CD14-positive monocyte (primary cell): Measurements from ENCODE around the gene MINPP1. TPM values are rescaled to one million over a fixed set of nuclear protein-coding genes. Genes with fewer than 3 reads are reported as not detected.
"Not testable (repeated sequence)": the region's sequence is repeated elsewhere in the genome, so short reads cannot be mapped to it uniquely, and the experiment has no call there.

ENCODE experiments used
- DNase-seq, 3 donors: peaks; one replicate each; pipeline ENCODE4 v3.0.0-alpha.2; 2011 to 2022
- H2AFZ ChIP-seq: 2 replicates; pipeline ENCODE4 v1.6.0; 2012; ENCODE audit warnings: mild to moderate bottlenecking, low read depth, low read length, inconsistent platforms; ENCODE audit not compliant: insufficient read depth, poor library complexity, severe bottlenecking
- H3K27ac ChIP-seq, 2 donors: 1 replicate in 1 of 2; 2 replicates in 1 of 2; pipeline ENCODE4 v1.5.1; 2012 to 2013; ENCODE audit warnings: low read length in 2 of 2, control low read depth in 1 of 2, inconsistent platforms in 1 of 2, low read depth in 1 of 2, mild to moderate bottlenecking in 1 of 2
- H3K27me3 ChIP-seq, 2 donors: one replicate each; pipeline versions ENCODE4 v1.6.0 to v1.6.1; 2011 to 2013; ENCODE audit warnings: low read length in 2 of 2; ENCODE audit not compliant: control insufficient read depth in 2 of 2, insufficient read depth in 2 of 2
- H3K36me3 ChIP-seq, 2 donors: replicated peaks in 1 of 2; 1 replicate in 1 of 2; 2 replicates in 1 of 2; pipeline versions ENCODE4 v1.5.1 to v1.6.1; 2012 to 2013; ENCODE audit warnings: low read length in 2 of 2, control low read depth in 1 of 2, inconsistent platforms in 1 of 2, mild to moderate bottlenecking in 1 of 2; ENCODE audit not compliant: insufficient read depth in 2 of 2, control insufficient read depth in 1 of 2
- H3K4me1 ChIP-seq, 2 donors: 1 replicate in 1 of 2; 2 replicates in 1 of 2; pipeline versions ENCODE4 v1.5.1 to v1.6.1; 2012 to 2013; ENCODE audit warnings: low read length in 2 of 2, control low read depth in 1 of 2, inconsistent platforms in 1 of 2, mild to moderate bottlenecking in 1 of 2, moderate library complexity in 1 of 2; ENCODE audit not compliant: insufficient read depth in 2 of 2, control insufficient read depth in 1 of 2
- H3K4me2 ChIP-seq: replicated peaks from 2 replicates; pipeline ENCODE3; 2012; ENCODE audit warnings: low read length, moderate library complexity, mild to moderate bottlenecking; ENCODE audit not compliant: poor library complexity, severe bottlenecking; ENCODE audit errors: extremely low read depth
- H3K4me3 ChIP-seq, 3 experiments: fragments of 200-600 bp in 1 of 3; sonication (generic) in 1 of 3; replicated peaks in 1 of 3; 1 replicate in 2 of 3; 2 replicates in 1 of 3; pipeline ENCODE4 v1.5.1; 2011 to 2013; ENCODE audit warnings: low read length in 3 of 3, mild to moderate bottlenecking in 3 of 3, control low read depth in 2 of 3, low read depth in 2 of 3, inconsistent platforms in 1 of 3, moderate library complexity in 1 of 3
- H3K79me2 ChIP-seq: 2 replicates; pipeline ENCODE4 v1.6.0; 2012; ENCODE audit warnings: mild to moderate bottlenecking, control low read depth, inconsistent platforms, low read length, moderate library complexity; ENCODE audit not compliant: insufficient read depth
- H3K9ac ChIP-seq: 2 replicates; pipeline ENCODE4 v1.6.0; 2017; ENCODE audit warnings: low read length, mild to moderate bottlenecking; ENCODE audit not compliant: insufficient read depth, poor library complexity, severe bottlenecking
- H3K9me3 ChIP-seq, 2 donors: replicated peaks in 1 of 2; 1 replicate in 1 of 2; 2 replicates in 1 of 2; pipeline versions ENCODE4 v1.5.1 to v1.6.1; 2012 to 2013; ENCODE audit warnings: low read length in 2 of 2, control low read depth in 1 of 2; ENCODE audit not compliant: control insufficient read depth in 1 of 2, insufficient read depth in 1 of 2
- H4K20me1 ChIP-seq: 2 replicates; pipeline ENCODE4 v1.6.0; 2012; ENCODE audit warnings: mild to moderate bottlenecking, low read length, control low read depth, moderate library complexity; ENCODE audit not compliant: insufficient read depth
- H3K27ac Mint-ChIP-seq, 7 donors: one replicate each; pipeline ENCODE4 v1.8.0; 2020; ENCODE audit warnings: mild to moderate bottlenecking in 7 of 7, mixed read lengths in 7 of 7, moderate library complexity in 6 of 7, inconsistent platforms in 2 of 7
- H3K27me3 Mint-ChIP-seq, 3 donors: one replicate each; pipeline ENCODE4 v1.8.0; 2021 to 2022; ENCODE audit warnings: low read depth in 3 of 3, mild to moderate bottlenecking in 3 of 3, mixed read lengths in 3 of 3, moderate library complexity in 3 of 3, inconsistent platforms in 1 of 3
- H3K36me3 Mint-ChIP-seq, 2 donors: one replicate each; pipeline ENCODE4 v1.8.0; 2020; ENCODE audit warnings: mixed read lengths in 2 of 2, inconsistent platforms in 1 of 2, mild to moderate bottlenecking in 1 of 2
- H3K4me1 Mint-ChIP-seq: one replicate; pipeline ENCODE4 v1.8.0; 2020; ENCODE audit warnings: mild to moderate bottlenecking, mixed read lengths
- H3K4me3 Mint-ChIP-seq, 2 donors: one replicate each; pipeline ENCODE4 v1.8.0; 2020; ENCODE audit warnings: mild to moderate bottlenecking in 2 of 2, mixed read lengths in 2 of 2, moderate library complexity in 1 of 2
- H3K9me3 Mint-ChIP-seq, 7 donors: one replicate each; pipeline ENCODE4 v1.8.0; 2020 to 2022; ENCODE audit warnings: mixed read lengths in 7 of 7, mild to moderate bottlenecking in 6 of 7, moderate library complexity in 6 of 7, inconsistent platforms in 2 of 7
- CTCF ChIP-seq: fragments of 200-600 bp; IDR thresholded peaks from one replicate; pipeline ENCODE4 v1.8.0; 2022; ENCODE audit warnings: antibody characterized with exemption, mild to moderate bottlenecking
- WGBS: methylation state at CpG from one replicate; pipeline ENCODE4 v1.1.5; 2013; ENCODE audit warnings: missing lambda C conversion rate; ENCODE audit not compliant: insufficient coverage; 5-methylcytosine and 5-hydroxymethylcytosine counted together
- intact Hi-C, 2 donors: fragments of 100-400 bp; cut with micrococcal nuclease; formaldehyde crosslinking; loops; one replicate each; pipeline versions ENCODE4 v1.15.0 to v1.15.1; 2023
- polyA minus RNA-seq: library from RNA; depleted of rRNA, polyadenylated mRNA; stranded (reverse); fragments of >200 nt; gene quantifications from 2 replicates; pipeline ENCODE4 v1.2.3, GENCODE V29; 2012
- polyA plus RNA-seq, 3 donors: library from polyadenylated mRNA; depleted of rRNA in 1 of 3; unstranded in 2 of 3; stranded (reverse) in 1 of 3; fragments of 300-500 nt in 2 of 3; fragments of >200 nt in 1 of 3; fragmentation: Illumina TruSeq in 2 of 3; gene quantifications; 1 replicate in 2 of 3; 2 replicates in 1 of 3; pipeline ENCODE4 v1.2.3, GENCODE V29; 2012 to 2021
- total RNA-seq, 12 experiments: library from RNA in 1 of 12; stranded (reverse) in 1 of 12; fragments of 120-200 nt in 1 of 12; gene quantifications; one replicate each; pipeline ENCODE4 v1.2.4 and lab custom pipeline; 2013 to 2026; ENCODE audit warnings: mixed read lengths in 6 of 12, inconsistent platforms in 1 of 12

MINPP1 gene
- total RNA-seq (2013): 7.6 TPM
- polyA plus RNA-seq (1 to 10 TPM; 1.7 to 9.7 (median 9.0) TPM), polyA minus RNA-seq (4.2 and 6.7 TPM in 2 replicates), total RNA-seq (lab: John Stamatoyannopoulos, UW) (1.0 to 9.8 (median 3.7) reads per million in 11 experiments)

- peak within 1 kb of the TSS; percentile 99 for H2AFZ ChIP-seq
- H3K4me1 ChIP-seq: peaks cover 12 to 26% of the 10 kb centered on the region in 2 donors
- intact Hi-C loops: no loop called here
- H3K9me3 Mint-ChIP-seq: peaks cover 0 to 2% (median 0%) of the 10 kb centered on the region in 7 donors
- H3K4me3 ChIP-seq: peak within 1 kb of the TSS; percentile 72 to 93 (median 73)
- DNase-seq: peak; percentile 37 to 48 (median 48)
- no peak for TF ChIP-seq CTCF
- H4K20me1 ChIP-seq: peaks cover 3% of the 10 kb centered on the region
- peaks cover 8 to 9% of the 10 kb centered on the region in 2 donors for H3K36me3 Mint-ChIP-seq
- H3K27ac ChIP-seq: peak within 1 kb of the TSS in 1 of 2 donors; percentile 21
- WGBS: under 1% methylated on average over 74 of the region's 74 CpGs
- H3K27ac Mint-ChIP-seq: peak within 1 kb of the TSS; percentile 37 to 85 (median 70)
- H3K27me3 Mint-ChIP-seq: peaks cover 0 to 8% (median 7%) of the 10 kb centered on the region in 3 donors
- H3K79me2 ChIP-seq: no peaks in the 10 kb centered on the region
- no peaks in the 10 kb centered on the region for H3K9me3 ChIP-seq
- peaks cover 0 to 12% of the 10 kb centered on the region in 2 donors for H3K27me3 ChIP-seq
- H3K4me2 ChIP-seq: peak within 1 kb of the TSS; percentile 86
- peaks cover 18% of the 10 kb centered on the region for H3K4me1 Mint-ChIP-seq
- peak within 1 kb of the TSS; percentile 70 for H3K9ac ChIP-seq
- H3K4me3 Mint-ChIP-seq: peak within 1 kb of the TSS; percentile 96 to 98
- H3K36me3 ChIP-seq: peaks cover 3 to 12% of the 10 kb centered on the region in 2 donors
Measured at GRCh38 chr10:87504640-87505365, at the start of gene MINPP1. MINPP1 (plus strand) TSS chr10:87504893; CDS start chr10:87504916, 23 bp downstream.

GRCh38 chr10:87456586-87457220 lies 48.0 kb upstream of the MINPP1 start:
- H3K4me3 Mint-ChIP-seq, DNase-seq, H3K27ac ChIP-seq, H3K9ac ChIP-seq, H3K27me3 Mint-ChIP-seq, H3K9me3 ChIP-seq, H3K36me3 Mint-ChIP-seq, H3K36me3 ChIP-seq, H4K20me1 ChIP-seq, intact Hi-C loops, H2AFZ ChIP-seq, H3K4me2 ChIP-seq, H3K27ac Mint-ChIP-seq, H3K27me3 ChIP-seq, H3K79me2 ChIP-seq, H3K9me3 Mint-ChIP-seq, H3K4me1 Mint-ChIP-seq, H3K4me3 ChIP-seq, H3K4me1 ChIP-seq: not testable (repeated sequence)
- no CpG with 5 or more reads among the region's 1 CpG for WGBS

- H3K4me1 Mint-ChIP-seq, H3K27me3 ChIP-seq, H3K27me3 Mint-ChIP-seq, H2AFZ ChIP-seq, intact Hi-C loops, H3K9me3 Mint-ChIP-seq, H3K79me2 ChIP-seq, H3K9me3 ChIP-seq, H3K27ac ChIP-seq, H3K36me3 Mint-ChIP-seq, H3K4me1 ChIP-seq, H4K20me1 ChIP-seq, H3K36me3 ChIP-seq, H3K9ac ChIP-seq, H3K27ac Mint-ChIP-seq, H3K4me2 ChIP-seq, H3K4me3 Mint-ChIP-seq, DNase-seq, H3K4me3 ChIP-seq: not testable (repeated sequence)
- WGBS: no CpG with 5 or more reads among the region's 2 CpGs
Measured at GRCh38 chr10:87461751-87462150, 42.9 kb upstream of the MINPP1 start.
